ENCODE results near the gene GINS1.
A peak's percentile ranks its signal among the peaks of the same experiment; 100 is the strongest.

The GINS1 gene

GRCh38 chr20:25402583-25402982 is 4.9 kb upstream of the GINS1 start:
- Histone ChIP-seq H3K36me3 (no peaks in the 10 kb centered on the region), H3K9me3 (no peaks in the 10 kb centered on the region), H3K27me3 (no peaks in the 10 kb centered on the region), H3K4me1 (no peaks in the 10 kb centered on the region), H3K4me3 (ENCODE audit: low read depth, low read length) (no peak overlapping the region)
- TF ChIP-seq, protein P1, sequence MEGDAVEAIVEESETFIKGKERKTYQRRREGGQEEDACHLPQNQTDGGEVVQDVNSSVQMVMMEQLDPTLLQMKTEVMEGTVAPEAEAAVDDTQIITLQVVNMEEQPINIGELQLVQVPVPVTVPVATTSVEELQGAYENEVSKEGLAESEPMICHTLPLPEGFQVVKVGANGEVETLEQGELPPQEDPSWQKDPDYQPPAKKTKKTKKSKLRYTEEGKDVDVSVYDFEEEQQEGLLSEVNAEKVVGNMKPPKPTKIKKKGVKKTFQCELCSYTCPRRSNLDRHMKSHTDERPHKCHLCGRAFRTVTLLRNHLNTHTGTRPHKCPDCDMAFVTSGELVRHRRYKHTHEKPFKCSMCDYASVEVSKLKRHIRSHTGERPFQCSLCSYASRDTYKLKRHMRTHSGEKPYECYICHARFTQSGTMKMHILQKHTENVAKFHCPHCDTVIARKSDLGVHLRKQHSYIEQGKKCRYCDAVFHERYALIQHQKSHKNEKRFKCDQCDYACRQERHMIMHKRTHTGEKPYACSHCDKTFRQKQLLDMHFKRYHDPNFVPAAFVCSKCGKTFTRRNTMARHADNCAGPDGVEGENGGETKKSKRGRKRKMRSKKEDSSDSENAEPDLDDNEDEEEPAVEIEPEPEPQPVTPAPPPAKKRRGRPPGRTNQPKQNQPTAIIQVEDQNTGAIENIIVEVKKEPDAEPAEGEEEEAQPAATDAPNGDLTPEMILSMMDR (IDR thresholded peaks at IDR 0.05; ENCODE audit: low read depth, low read length), result no peak
- no peak for DNase-seq

GRCh38 chr20:25408170-25408547 is 686 bp downstream of the GINS1 start:
- Histone ChIP-seq H3K4me3 (ENCODE audit: low read depth, low read length) (peak overlapping the region; percentile 81), H3K9me3 (no peaks in the 10 kb centered on the region), H3K36me3 (no peaks in the 10 kb centered on the region; the same call in 1 of the 2 replicates), H3K4me1 (no peaks in the 10 kb centered on the region), H3K27me3 (no peaks in the 10 kb centered on the region)
- no peak for DNase-seq
- TF ChIP-seq, protein P1 (IDR thresholded peaks at IDR 0.05; ENCODE audit: low read depth, low read length), result no peak

DNA sequence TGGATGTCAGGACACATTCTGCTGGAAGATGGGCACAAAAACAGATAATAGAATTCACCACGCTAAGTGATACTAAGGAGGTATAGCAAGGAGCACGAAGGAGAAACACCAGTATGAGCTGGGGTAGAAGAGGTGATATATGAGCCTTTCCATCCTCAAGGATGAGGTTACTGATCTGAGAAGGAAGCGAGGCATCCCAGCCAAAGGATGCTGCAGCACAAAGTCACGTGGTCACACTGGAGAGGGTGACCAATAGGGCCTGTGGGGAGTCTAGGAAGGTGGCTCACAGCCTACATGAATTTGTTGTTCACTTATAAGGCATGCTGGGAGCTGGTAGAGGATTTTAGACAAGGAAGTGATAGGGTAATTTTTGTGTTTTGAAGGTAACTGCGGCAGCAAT is 1.4 kb downstream of the GINS1 start:
- Histone ChIP-seq H3K4me1 (no peaks in the 10 kb centered on the region), H3K9me3 (no peaks in the 10 kb centered on the region), H3K36me3 (no peaks in the 10 kb centered on the region; the same call in 1 of the 2 replicates), H3K4me3 (ENCODE audit: low read depth, low read length) (peak overlapping the region; percentile 81), H3K27me3 (no peaks in the 10 kb centered on the region)
- TF ChIP-seq, protein P1 (IDR thresholded peaks at IDR 0.05; ENCODE audit: low read depth, low read length), result no peak
- DNase-seq, result no peak

- no peak overlapping the region for H3K4me3 ChIP-seq (ENCODE audit: low read depth, low read length)
- DNase-seq, result no peak
- peaks cover 39% of the 10 kb centered on the region for H3K36me3 ChIP-seq
- TF ChIP-seq, protein P1 (IDR thresholded peaks at IDR 0.05; ENCODE audit: low read depth, low read length), result no peak
- H3K9me3 ChIP-seq, result no peaks in the 10 kb centered on the region
- H3K4me1 ChIP-seq, result no peaks in the 10 kb centered on the region
- no peaks in the 10 kb centered on the region for H3K27me3 ChIP-seq
These were observed 11.3 kb downstream of the GINS1 start for GRCh38 chr20:25418776-25419175.

- Histone ChIP-seq H3K4me1 (no peaks in the 10 kb centered on the region), H3K9me3 (no peaks in the 10 kb centered on the region), H3K4me3 (ENCODE audit: low read depth, low read length) (no peak overlapping the region), H3K36me3 (peaks cover 34% of the 10 kb centered on the region), H3K27me3 (no peaks in the 10 kb centered on the region)
- DNase-seq, result no peak
- TF ChIP-seq, protein P1 (IDR thresholded peaks at IDR 0.05; ENCODE audit: low read depth, low read length), result no peak
These were observed 13.6 kb downstream of the GINS1 start for GRCh38 chr20:25421102-25421501.

- TF ChIP-seq, protein P1 (IDR thresholded peaks at IDR 0.05; ENCODE audit: low read depth, low read length), result no peak
- Histone ChIP-seq H3K36me3 (peaks cover 41% of the 10 kb centered on the region), H3K4me3 (ENCODE audit: low read depth, low read length) (no peak overlapping the region), H3K4me1 (no peaks in the 10 kb centered on the region), H3K27me3 (no peaks in the 10 kb centered on the region), H3K9me3 (no peaks in the 10 kb centered on the region)
- no peak for DNase-seq
These were observed 14.6 kb downstream of the GINS1 start for GRCh38 chr20:25422032-25422431.

Measured in BE2C (cell line).